ENCODE results near the gene PDE7B.

Gene PDE7B

DNA sequence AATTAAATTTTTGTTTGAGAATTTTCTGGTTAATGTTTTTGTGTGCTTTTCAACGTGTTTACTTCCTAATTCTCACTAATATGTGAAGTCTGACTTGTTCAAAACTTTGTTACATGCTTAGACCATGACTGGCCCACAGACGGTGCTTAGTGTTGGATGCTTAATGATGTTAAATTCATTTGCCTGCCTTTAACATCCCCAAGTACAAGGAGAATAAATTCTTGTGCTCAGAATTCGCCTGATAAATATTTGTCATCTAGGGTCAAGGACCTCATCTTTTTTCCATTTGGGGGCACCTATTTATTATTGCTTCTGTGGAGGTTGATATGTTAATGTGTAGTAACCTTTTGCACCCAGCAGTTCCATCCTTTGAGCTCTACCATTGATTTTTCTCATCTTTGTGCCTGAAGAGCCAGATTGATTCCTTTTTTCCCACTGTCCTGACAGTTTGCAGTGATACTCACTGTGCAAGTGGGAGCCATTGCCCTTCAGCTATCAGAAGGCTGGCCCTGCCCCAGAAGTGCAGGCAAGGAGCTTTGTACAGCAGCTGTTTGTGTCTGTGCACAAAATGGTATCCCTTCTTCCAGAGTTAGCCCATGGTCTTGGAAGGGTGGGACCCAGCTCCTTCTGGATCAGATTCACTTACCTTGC is 170.8 kb downstream of the PDE7B start:
- Histone ChIP-seq H4K20me1 (ENCODE audit: insufficient read depth, low read length, poor library complexity, severe bottlenecking) (no peaks in the 10 kb centered on the region), H3K4me1 (ENCODE audit: insufficient read depth, low read length, poor library complexity, severe bottlenecking) (no peaks in the 10 kb centered on the region), H3K9me2 (replicated peaks; ENCODE audit: low read depth, low read length) (peaks cover 4% of the 10 kb centered on the region; the same call in 1 of the 2 replicates), H2AFZ (ENCODE audit: low read length) (no peak overlapping the region), H3K9ac (ENCODE audit: low read depth, low read length, poor library complexity, severe bottlenecking) (no peak overlapping the region), H3K36me3 (ENCODE audit: insufficient read depth, low read length) (no peaks in the 10 kb centered on the region), H3F3A (ENCODE audit: low read depth) (no peaks in the 10 kb centered on the region), H3K9me3 (ENCODE audit: insufficient read depth, low read depth, low read length) (no peaks in the 10 kb centered on the region), H3K4me2 (ENCODE audit: low read depth, low read length, poor library complexity, severe bottlenecking) (no peak overlapping the region), H3K27me3 (ENCODE audit: insufficient read depth, low read length, poor library complexity, severe bottlenecking) (no peaks in the 10 kb centered on the region), H3K4me3 (ENCODE audit: low read length, poor library complexity, severe bottlenecking) (no peak overlapping the region), H3K79me2 (ENCODE audit: insufficient read depth, low read length) (no peaks in the 10 kb centered on the region)
- TF ChIP-seq EZH2phosphoT487 (IDR thresholded peaks at IDR 0.05; ENCODE audit: borderline replicate concordance): no peak
- TF ChIP-seq, protein P1, sequence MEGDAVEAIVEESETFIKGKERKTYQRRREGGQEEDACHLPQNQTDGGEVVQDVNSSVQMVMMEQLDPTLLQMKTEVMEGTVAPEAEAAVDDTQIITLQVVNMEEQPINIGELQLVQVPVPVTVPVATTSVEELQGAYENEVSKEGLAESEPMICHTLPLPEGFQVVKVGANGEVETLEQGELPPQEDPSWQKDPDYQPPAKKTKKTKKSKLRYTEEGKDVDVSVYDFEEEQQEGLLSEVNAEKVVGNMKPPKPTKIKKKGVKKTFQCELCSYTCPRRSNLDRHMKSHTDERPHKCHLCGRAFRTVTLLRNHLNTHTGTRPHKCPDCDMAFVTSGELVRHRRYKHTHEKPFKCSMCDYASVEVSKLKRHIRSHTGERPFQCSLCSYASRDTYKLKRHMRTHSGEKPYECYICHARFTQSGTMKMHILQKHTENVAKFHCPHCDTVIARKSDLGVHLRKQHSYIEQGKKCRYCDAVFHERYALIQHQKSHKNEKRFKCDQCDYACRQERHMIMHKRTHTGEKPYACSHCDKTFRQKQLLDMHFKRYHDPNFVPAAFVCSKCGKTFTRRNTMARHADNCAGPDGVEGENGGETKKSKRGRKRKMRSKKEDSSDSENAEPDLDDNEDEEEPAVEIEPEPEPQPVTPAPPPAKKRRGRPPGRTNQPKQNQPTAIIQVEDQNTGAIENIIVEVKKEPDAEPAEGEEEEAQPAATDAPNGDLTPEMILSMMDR (conservative IDR thresholded peaks at IDR 0.05; ENCODE audit: low read length): no peak

DNA sequence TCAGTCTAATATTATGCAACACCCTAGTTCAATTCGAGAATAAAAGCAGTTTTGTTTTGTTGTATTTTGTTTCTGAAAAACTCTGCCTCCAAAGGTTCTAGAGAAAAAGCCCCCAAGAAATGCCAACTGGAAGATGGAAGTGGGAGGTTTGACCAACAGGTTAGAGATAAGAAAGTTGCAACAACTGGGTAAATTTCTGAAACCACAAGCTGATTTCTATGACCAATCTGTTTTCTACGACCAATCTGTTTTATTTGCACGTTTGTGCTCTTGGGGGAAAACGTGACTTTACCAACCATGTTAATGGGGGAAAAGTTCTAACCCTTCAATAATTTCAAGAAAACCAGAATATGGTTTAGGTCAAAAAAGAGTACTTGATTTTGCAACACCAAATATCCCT is 173.2 kb downstream of the PDE7B start:
- TF ChIP-seq, protein P1 (conservative IDR thresholded peaks at IDR 0.05; ENCODE audit: low read length): no peak
- no peak for TF ChIP-seq EZH2phosphoT487 (IDR thresholded peaks at IDR 0.05; ENCODE audit: borderline replicate concordance)
- no peaks in the 10 kb centered on the region for H4K20me1 ChIP-seq (ENCODE audit: insufficient read depth, low read length, poor library complexity, severe bottlenecking)
- no peaks in the 10 kb centered on the region for H3K27me3 ChIP-seq (ENCODE audit: insufficient read depth, low read length, poor library complexity, severe bottlenecking)
- H3F3A ChIP-seq (ENCODE audit: low read depth): no peaks in the 10 kb centered on the region
- no peaks in the 10 kb centered on the region for H3K9me2 ChIP-seq (replicated peaks; ENCODE audit: low read depth, low read length)
- no peaks in the 10 kb centered on the region for H3K36me3 ChIP-seq (ENCODE audit: insufficient read depth, low read length)
- no peaks in the 10 kb centered on the region for H3K79me2 ChIP-seq (ENCODE audit: insufficient read depth, low read length)
- H3K9me3 ChIP-seq (ENCODE audit: insufficient read depth, low read depth, low read length): no peaks in the 10 kb centered on the region
- no peak overlapping the region for H3K4me2 ChIP-seq (ENCODE audit: low read depth, low read length, poor library complexity, severe bottlenecking)
- no peak overlapping the region for H2AFZ ChIP-seq (ENCODE audit: low read length)
- H3K9ac ChIP-seq (ENCODE audit: low read depth, low read length, poor library complexity, severe bottlenecking): no peak overlapping the region
- H3K4me3 ChIP-seq (ENCODE audit: low read length, poor library complexity, severe bottlenecking): no peak overlapping the region
- H3K4me1 ChIP-seq (ENCODE audit: insufficient read depth, low read length, poor library complexity, severe bottlenecking): no peaks in the 10 kb centered on the region

DNA sequence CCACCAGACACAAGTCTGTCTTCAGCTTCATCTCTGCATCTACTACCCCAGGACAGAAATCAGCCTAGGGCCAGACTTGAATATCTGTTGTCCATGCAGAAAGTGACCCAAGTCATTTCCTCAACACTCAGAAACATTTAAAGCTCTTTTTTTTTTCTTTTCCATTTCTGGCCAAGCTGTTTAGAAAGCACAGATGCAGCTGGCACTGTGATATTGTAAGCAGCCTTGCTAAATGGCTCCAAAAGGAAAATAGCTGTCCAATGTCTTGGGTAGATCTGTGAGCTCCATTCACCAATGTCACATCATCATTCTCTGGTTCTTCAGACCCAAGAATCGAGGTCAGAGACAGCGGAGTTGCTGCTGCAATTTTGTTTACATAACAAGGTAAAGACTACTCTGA is 174.2 kb downstream of the PDE7B start:
- H3K4me1 ChIP-seq (ENCODE audit: insufficient read depth, low read length, poor library complexity, severe bottlenecking): no peaks in the 10 kb centered on the region
- no peaks in the 10 kb centered on the region for H3F3A ChIP-seq (ENCODE audit: low read depth)
- no peak overlapping the region for H2AFZ ChIP-seq (ENCODE audit: low read length)
- H3K79me2 ChIP-seq (ENCODE audit: insufficient read depth, low read length): no peaks in the 10 kb centered on the region
- no peaks in the 10 kb centered on the region for H4K20me1 ChIP-seq (ENCODE audit: insufficient read depth, low read length, poor library complexity, severe bottlenecking)
- H3K36me3 ChIP-seq (ENCODE audit: insufficient read depth, low read length): no peaks in the 10 kb centered on the region
- no peaks in the 10 kb centered on the region for H3K27me3 ChIP-seq (ENCODE audit: insufficient read depth, low read length, poor library complexity, severe bottlenecking)
- no peak for TF ChIP-seq EZH2phosphoT487 (IDR thresholded peaks at IDR 0.05; ENCODE audit: borderline replicate concordance)
- TF ChIP-seq, protein P1 (conservative IDR thresholded peaks at IDR 0.05; ENCODE audit: low read length): no peak
- no peak overlapping the region for H3K4me3 ChIP-seq (ENCODE audit: low read length, poor library complexity, severe bottlenecking)
- H3K9me3 ChIP-seq (ENCODE audit: insufficient read depth, low read depth, low read length): no peaks in the 10 kb centered on the region
- no peaks in the 10 kb centered on the region for H3K9me2 ChIP-seq (replicated peaks; ENCODE audit: low read depth, low read length)
- H3K4me2 ChIP-seq (ENCODE audit: low read depth, low read length, poor library complexity, severe bottlenecking): no peak overlapping the region
- H3K9ac ChIP-seq (ENCODE audit: low read depth, low read length, poor library complexity, severe bottlenecking): no peak overlapping the region
